Skeletal muscle cell (primary cell): ENCODE measurements around the gene FAM83E.
"Not testable (repeated sequence)": the region's sequence is repeated elsewhere in the genome, so short reads cannot be mapped to it uniquely, and the experiment has no call there.

Experiments used
- DNase-seq: peaks from one replicate; pipeline ENCODE4 v3.0.0-alpha.2; 2010; ENCODE audit warnings: low read depth
- H3K4me3 ChIP-seq: 2 replicates; pipeline ENCODE4 v1.5.1; 2011; ENCODE audit warnings: low read depth, mild to moderate bottlenecking, control low read depth, low read length, moderate library complexity

Gene FAM83E

GRCh38 chr19:48595171-48595570 lies 19.7 kb downstream of the FAM83E start:
- DNase-seq = no peak
- H3K4me3 ChIP-seq = no peak overlapping the region

- DNase-seq = no peak
- H3K4me3 ChIP-seq = no peak overlapping the region
Observed at GRCh38 chr19:48591021-48591420, 23.9 kb downstream of the FAM83E start.

GRCh38 chr19:48588670-48589401 lies 26.0 kb downstream of the FAM83E start:
- no peak for DNase-seq
- H3K4me3 ChIP-seq = peak overlapping the region; percentile 32

GRCh38 chr19:48587387-48587786 lies 27.5 kb downstream of the FAM83E start:
- DNase-seq = no peak

GRCh38 chr19:48582168-48582567 lies 32.7 kb downstream of the FAM83E start:
- H3K4me3 ChIP-seq = no peak overlapping the region
- no peak for DNase-seq

More at GRCh38 chr19:48587387-48587786, 27.5 kb downstream of the FAM83E start:
- no peak overlapping the region for H3K4me3 ChIP-seq

GRCh38 chr19:48578891-48579290 lies 36.0 kb downstream of the FAM83E start:
- H3K4me3 ChIP-seq = no peak overlapping the region
- DNase-seq = no peak

- H3K4me3 ChIP-seq, DNase-seq: not testable (repeated sequence)
Observed at GRCh38 chr19:48577908-48578307, 37.0 kb downstream of the FAM83E start.

GRCh38 chr19:48575931-48576622 lies 38.8 kb downstream of the FAM83E start:
- DNase-seq = no peak
- H3K4me3 ChIP-seq = no peak overlapping the region

- no peak overlapping the region for H3K4me3 ChIP-seq
- no peak for DNase-seq
Observed at GRCh38 chr19:48573163-48573505, 41.7 kb downstream of the FAM83E start.

GRCh38 chr19:48571378-48572162 lies 43.3 kb downstream of the FAM83E start:
- no peak overlapping the region for H3K4me3 ChIP-seq
- no peak for DNase-seq

GRCh38 chr19:48569814-48570213 lies 45.1 kb downstream of the FAM83E start:
- DNase-seq = peak; percentile 14
- H3K4me3 ChIP-seq = no peak overlapping the region

GRCh38 chr19:48568345-48568886 lies 46.5 kb downstream of the FAM83E start:
- H3K4me3 ChIP-seq = no peak overlapping the region

GRCh38 chr19:48565090-48565489 lies 49.8 kb downstream of the FAM83E start:
- no peak overlapping the region for H3K4me3 ChIP-seq
- peak; percentile 17 for DNase-seq

More at GRCh38 chr19:48568345-48568886, 46.5 kb downstream of the FAM83E start:
- DNase-seq = peak; percentile 66
